IMR-90 (cell line): ENCODE measurements around the gene VSIR. TPM values are rescaled to one million over a fixed set of nuclear protein-coding genes. Genes with fewer than 3 reads are reported as not detected.

Source experiments
- ATAC-seq: fragments of 200-7000 bp; cut with Tn5 transposase; 2 replicates; pipeline ENCODE4 v1.9.1; 2020; ENCODE audit warnings: low read depth, mild to moderate bottlenecking, moderate library complexity
- BruUV-seq: library from RNA; stranded (reverse); fragments of 400-500 nt; replicated peaks from 2 replicates; lab custom pipeline; 2021; lab: Mats Ljungman, UMichigan
- CTCF ChIA-PET: fragments of 300-600 bp; formaldehyde crosslinking; extraction: SDS; loops from one replicate; lab custom pipeline; 2021; ENCODE audit warnings: antibody characterized with exemption; lab: Yijun Ruan, JAX
- POLR2A ChIA-PET: fragments of 300-600 bp; sonication (Branson Sonifier 250); formaldehyde crosslinking; loops from one replicate; lab custom pipeline; 2022; ENCODE audit warnings: antibody characterized with exemption; ENCODE audit not compliant: unreplicated experiment; lab: Charles Lee
- DNase-seq: peaks from one replicate; pipeline ENCODE4 v3.0.0; 2013
- H2AFZ ChIP-seq: replicated peaks from 2 replicates; pipeline ENCODE3; 2013; ENCODE audit warnings: low read length, mild to moderate bottlenecking; ENCODE audit not compliant: poor library complexity
- H2AK5ac ChIP-seq: 2 replicates; pipeline ENCODE4 v1.6.1; 2013; ENCODE audit warnings: low read depth, low read length, inconsistent platforms
- H2AK9ac ChIP-seq: replicated peaks from 2 replicates; pipeline ENCODE3; 2013; ENCODE audit warnings: mild to moderate bottlenecking, low read depth, low read length, moderate library complexity; ENCODE audit not compliant: poor library complexity
- H2BK120ac ChIP-seq: 2 replicates; pipeline ENCODE4 v1.6.1; 2013; ENCODE audit warnings: low read depth, low read length, inconsistent platforms
- H2BK15ac ChIP-seq: 3 replicates; pipeline ENCODE4 v1.6.1; 2013; ENCODE audit warnings: low read depth, low read length, inconsistent platforms
- H2BK20ac ChIP-seq: 2 replicates; pipeline ENCODE4 v1.6.1; 2013; ENCODE audit warnings: low read depth, mild to moderate bottlenecking, inconsistent platforms, low read length, moderate library complexity
- H2BK5ac ChIP-seq: 2 replicates; pipeline ENCODE4 v1.6.1; 2013; ENCODE audit warnings: mild to moderate bottlenecking, low read depth, low read length, inconsistent platforms; ENCODE audit not compliant: poor library complexity, severe bottlenecking
- H3K14ac ChIP-seq: replicated peaks from 2 replicates; pipeline ENCODE4 v1.6.1; 2013; ENCODE audit warnings: low read depth, low read length, inconsistent platforms
- H3K18ac ChIP-seq: 2 replicates; pipeline ENCODE4 v1.6.1; 2013; ENCODE audit warnings: low read depth, low read length, control low read depth
- H3K23ac ChIP-seq: 2 replicates; pipeline ENCODE4 v1.6.1; 2013; ENCODE audit warnings: low read depth, low read length, inconsistent platforms
- H3K27ac ChIP-seq: 2 replicates; pipeline ENCODE4 v1.5.1; 2013; ENCODE audit warnings: mild to moderate bottlenecking, control low read depth, low read length; ENCODE audit not compliant: insufficient read depth
- H3K27me3 ChIP-seq: 2 replicates; pipeline ENCODE4 v1.6.1; 2013; ENCODE audit warnings: low read length; ENCODE audit not compliant: control insufficient read depth, insufficient read depth
- H3K36me3 ChIP-seq: 2 replicates; pipeline ENCODE4 v1.6.1; 2013; ENCODE audit warnings: low read length, mixed read lengths; ENCODE audit not compliant: control insufficient read depth, insufficient read depth
- H3K4ac ChIP-seq: 2 replicates; pipeline ENCODE4 v1.6.1; 2013; ENCODE audit warnings: low read depth, low read length, inconsistent platforms
- H3K4me1 ChIP-seq: 2 replicates; pipeline ENCODE4 v1.6.1; 2013; ENCODE audit warnings: low read length, mixed read lengths; ENCODE audit not compliant: control insufficient read depth, insufficient read depth
- H3K4me2 ChIP-seq: 2 replicates; pipeline ENCODE4 v1.6.1; 2013; ENCODE audit warnings: low read depth, mild to moderate bottlenecking, control low read depth, low read length, moderate library complexity
- H3K4me3 ChIP-seq: 2 replicates; pipeline ENCODE4 v1.5.1; 2013; ENCODE audit warnings: low read depth, mild to moderate bottlenecking, control low read depth, low read length, moderate library complexity; ENCODE audit not compliant: insufficient read depth
- H3K56ac ChIP-seq: 2 replicates; pipeline ENCODE4 v1.6.1; 2013; ENCODE audit warnings: low read length, inconsistent platforms; ENCODE audit not compliant: insufficient read depth; ENCODE audit errors: extremely low read depth
- H3K79me1 ChIP-seq, 2 experiments: 2 replicates each; pipeline ENCODE4 v1.6.1; 2013; ENCODE audit warnings: low read length in 2 of 2, inconsistent platforms in 1 of 2, low read depth in 1 of 2
- H3K9ac ChIP-seq: 2 replicates; pipeline ENCODE4 v1.6.1; 2013; ENCODE audit warnings: low read depth, low read length, control low read depth
- H3K9me1 ChIP-seq: 2 replicates; pipeline ENCODE4 v1.6.1; 2013; ENCODE audit warnings: low read length, inconsistent platforms; ENCODE audit not compliant: insufficient read depth
- H3K9me3 ChIP-seq: 2 replicates; pipeline ENCODE4 v1.6.1; 2013; ENCODE audit warnings: low read length; ENCODE audit not compliant: control insufficient read depth, insufficient read depth
- H4K20me1 ChIP-seq: 2 replicates; pipeline ENCODE4 v1.6.1; 2013; ENCODE audit warnings: low read length, inconsistent platforms; ENCODE audit not compliant: insufficient read depth
- H4K5ac ChIP-seq: 2 replicates; pipeline ENCODE4 v1.6.1; 2013; ENCODE audit warnings: mild to moderate bottlenecking, low read depth, low read length, control low read depth
- H4K8ac ChIP-seq, 2 experiments: 2 replicates each; pipeline ENCODE4 v1.6.1; 2013; ENCODE audit warnings: low read depth in 2 of 2, low read length in 2 of 2, control low read depth in 1 of 2, inconsistent platforms in 1 of 2
- H4K91ac ChIP-seq: 2 replicates; pipeline ENCODE4 v1.6.1; 2013; ENCODE audit warnings: low read depth, low read length, inconsistent platforms; ENCODE audit not compliant: insufficient read depth
- CEBPB ChIP-seq: IDR thresholded peaks from 2 replicates; pipeline ENCODE4 v1.6.1; 2012; ENCODE audit warnings: low read depth, low read length, improper control_type of control experiment
- CHD1 ChIP-seq: IDR thresholded peaks from 2 replicates; pipeline ENCODE4 v1.6.1; 2012; ENCODE audit warnings: low read depth, low read length, improper control_type of control experiment
- ELK1 ChIP-seq: fragments of 150-350 bp; IDR thresholded peaks from 2 replicates; pipeline ENCODE4 v1.6.1; 2016; ENCODE audit warnings: low read depth, mild to moderate bottlenecking, low read length, moderate library complexity, borderline replicate concordance
- FOS ChIP-seq: fragments of 150-350 bp; IDR thresholded peaks from 2 replicates; pipeline ENCODE4 v1.6.1; 2016; ENCODE audit warnings: low read depth, low read length
- MXI1 ChIP-seq: IDR thresholded peaks from 2 replicates; pipeline ENCODE4 v1.6.1; 2012; ENCODE audit warnings: low read depth, mild to moderate bottlenecking, low read length, moderate library complexity, borderline replicate concordance
- NFE2L2 ChIP-seq: fragments of 150-350 bp; IDR thresholded peaks from 2 replicates; pipeline ENCODE4 v1.6.1; 2016; ENCODE audit warnings: low read depth, mild to moderate bottlenecking, low read length
- RAD21 ChIP-seq: IDR thresholded peaks from 2 replicates; pipeline ENCODE4 v1.6.1; 2012; ENCODE audit warnings: low read length, improper control_type of control experiment
- RCOR1 ChIP-seq: IDR thresholded peaks from 2 replicates; pipeline ENCODE4 v1.6.1; 2012; ENCODE audit warnings: mild to moderate bottlenecking, low read length, improper control_type of control experiment; ENCODE audit not compliant: insufficient replicate concordance
- RFX5 ChIP-seq: IDR thresholded peaks from 2 replicates; pipeline ENCODE4 v1.8.0; 2012; ENCODE audit warnings: low read depth, mild to moderate bottlenecking, low read length, moderate library complexity
- SMC3 ChIP-seq: fragments of 150-350 bp; IDR thresholded peaks from 2 replicates; pipeline ENCODE4 v1.6.1; 2016; ENCODE audit warnings: low read depth, mild to moderate bottlenecking, antibody characterized with exemption, low read length, moderate library complexity
- USF2 ChIP-seq: fragments of 150-350 bp; IDR thresholded peaks from 2 replicates; pipeline ENCODE4 v1.6.1; 2017; ENCODE audit warnings: mild to moderate bottlenecking, antibody characterized with exemption, low read length, low read depth
- WGBS, 2 experiments: methylation state at CpG; one replicate each; pipeline versions ENCODE4 v1.1.5 to v1.1.7; 2013; ENCODE audit warnings: missing lambda C conversion rate in 2 of 2; ENCODE audit not compliant: insufficient read length in 1 of 2; ENCODE audit errors: extremely low coverage in 2 of 2; 5-methylcytosine and 5-hydroxymethylcytosine counted together
- dilution Hi-C: fragments of 300-500 bp; cut with HindIII; formaldehyde crosslinking; loops from one replicate; pipeline ENCODE4 v1.14.3; 2018; ENCODE audit warnings: low sequenced_read_pairs; ENCODE audit not compliant: unreplicated experiment
- in situ Hi-C: fragments of 300-500 bp; cut with MboI; formaldehyde crosslinking; loops from 3 replicates; pipeline ENCODE4 v1.14.3; 2019; ENCODE audit warnings: low sequenced_read_pairs, inconsistent platforms, mixed read lengths
- intact Hi-C: fragments of 100-400 bp; cut with micrococcal nuclease; formaldehyde crosslinking; loops from 2 replicates; pipeline ENCODE4 v1.10.0; 2022
- polyA plus RNA-seq, 3 experiments: library from polyadenylated mRNA; depleted of rRNA; stranded (reverse); fragments of >200 nt; gene quantifications; 2 replicates each; pipeline ENCODE4 v1.2.3, GENCODE V29; 2012; ENCODE audit warnings: low replicate concordance in 1 of 3
- total RNA-seq: library from RNA; depleted of rRNA; stranded (reverse); fragments of >200 nt; gene quantifications from 2 replicates; pipeline ENCODE4 v1.2.3, GENCODE V29; 2012
- TF ChIP-seq, protein P1 (sequence below): conservative IDR thresholded peaks from 2 replicates; pipeline ENCODE4 v1.5.1; 2012; ENCODE audit warnings: mild to moderate bottlenecking, low read depth, low read length, improper control_type of control experiment

Gene VSIR
- total and polyA plus RNA-seq, 2 of the 4 experiments (the other 2 are of a cell fraction), result 5.0 to 23.8 TPM

DNA sequence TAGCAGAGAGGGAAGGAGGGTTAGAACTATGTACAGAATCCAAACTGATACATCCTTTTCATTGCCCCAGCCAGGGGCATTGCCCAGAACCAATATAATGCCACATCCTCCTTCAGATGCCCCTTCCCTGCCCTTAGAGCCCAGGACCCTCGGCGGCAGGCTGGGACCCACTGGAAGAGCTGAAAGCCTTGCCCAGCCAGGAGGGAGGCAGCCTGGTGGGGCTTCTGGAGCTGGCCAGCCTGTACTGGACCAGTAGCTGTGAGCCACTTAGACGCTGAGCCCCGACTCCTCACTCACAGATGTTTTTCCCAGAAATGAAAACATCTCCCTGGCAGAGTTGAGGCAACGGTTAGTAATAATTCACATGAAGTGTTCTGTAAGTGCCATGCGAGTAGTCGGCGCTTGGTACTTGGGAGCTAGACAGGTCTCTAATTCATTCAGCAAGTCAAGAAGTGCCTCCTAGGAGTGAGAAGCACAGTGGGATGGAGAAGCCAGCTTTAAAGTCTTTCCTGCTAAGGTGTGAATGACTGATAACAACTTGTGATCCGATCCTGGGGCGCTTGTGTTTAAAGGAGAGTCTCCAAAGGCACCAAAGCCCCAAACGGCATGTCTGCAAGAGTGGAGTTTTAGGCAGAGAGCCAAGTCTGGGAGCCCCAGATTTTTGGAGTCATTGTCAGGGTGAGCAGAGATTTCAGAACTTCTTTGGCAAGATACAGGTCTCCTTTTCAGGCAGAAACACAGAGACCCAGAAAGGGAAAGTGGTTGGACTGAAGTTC is 9.8 kb downstream of the VSIR start:
- Histone ChIP-seq H3K56ac (no peak overlapping the region), H2AK9ac (peak overlapping the region; percentile 69), H3K79me1 (peaks cover 0 to 3% of the 10 kb centered on the region in 2 experiments; a peak in 2 of 4 replicates), H3K27me3 (no peaks in the 10 kb centered on the region), H2BK20ac (peak overlapping the region; percentile 94; the same call in 1 of the 2 replicates), H4K91ac (peak overlapping the region; percentile 66; the same call in 1 of the 2 replicates), H2BK120ac (peak overlapping the region; percentile 73), H3K4me3 (no peak overlapping the region), H3K18ac (peak overlapping the region; percentile 24; the same call in 1 of the 2 replicates), H2BK15ac (peak overlapping the region; percentile 64; the same call in 2 of the 3 replicates), H2AK5ac (peak overlapping the region; percentile 29; the same call in 1 of the 2 replicates), H2BK5ac (no peak overlapping the region), H4K5ac (peak overlapping the region; percentile 53), H3K9me1 (peaks cover 23% of the 10 kb centered on the region), H3K36me3 (peaks cover 8% of the 10 kb centered on the region; the same call in 1 of the 2 replicates), H4K20me1 (no peaks in the 10 kb centered on the region), H4K8ac (no peak overlapping the region), H3K23ac (peak overlapping the region; percentile 28; the same call in 1 of the 2 replicates), H3K27ac (peak overlapping the region; percentile 28; the same call in 1 of the 2 replicates), H3K4me1 (peaks cover 43% of the 10 kb centered on the region), H3K14ac (peak overlapping the region; percentile 22; the same call in 1 of the 2 replicates), H3K9ac (no peak overlapping the region), H3K9me3 (no peaks in the 10 kb centered on the region), H3K4ac (peak overlapping the region; percentile 70), H2AFZ (no peak overlapping the region), H3K4me2 (no peak overlapping the region)
- ChIA-PET CTCF (interaction anchor here (0.6 to 0.9 kb wide), 2 partner anchors 44 to 67 kb away, joined by 4 read pairs; no protein-coding TSS in a partner anchor), POLR2A (no interaction called here)
- dilution Hi-C loops (no loop called here), in situ Hi-C loops (no loop called here), intact Hi-C loops (no loop called here)
- no peak for TF ChIP-seq USF2
- TF ChIP-seq RCOR1, result no peak
- TF ChIP-seq, protein P1, sequence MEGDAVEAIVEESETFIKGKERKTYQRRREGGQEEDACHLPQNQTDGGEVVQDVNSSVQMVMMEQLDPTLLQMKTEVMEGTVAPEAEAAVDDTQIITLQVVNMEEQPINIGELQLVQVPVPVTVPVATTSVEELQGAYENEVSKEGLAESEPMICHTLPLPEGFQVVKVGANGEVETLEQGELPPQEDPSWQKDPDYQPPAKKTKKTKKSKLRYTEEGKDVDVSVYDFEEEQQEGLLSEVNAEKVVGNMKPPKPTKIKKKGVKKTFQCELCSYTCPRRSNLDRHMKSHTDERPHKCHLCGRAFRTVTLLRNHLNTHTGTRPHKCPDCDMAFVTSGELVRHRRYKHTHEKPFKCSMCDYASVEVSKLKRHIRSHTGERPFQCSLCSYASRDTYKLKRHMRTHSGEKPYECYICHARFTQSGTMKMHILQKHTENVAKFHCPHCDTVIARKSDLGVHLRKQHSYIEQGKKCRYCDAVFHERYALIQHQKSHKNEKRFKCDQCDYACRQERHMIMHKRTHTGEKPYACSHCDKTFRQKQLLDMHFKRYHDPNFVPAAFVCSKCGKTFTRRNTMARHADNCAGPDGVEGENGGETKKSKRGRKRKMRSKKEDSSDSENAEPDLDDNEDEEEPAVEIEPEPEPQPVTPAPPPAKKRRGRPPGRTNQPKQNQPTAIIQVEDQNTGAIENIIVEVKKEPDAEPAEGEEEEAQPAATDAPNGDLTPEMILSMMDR, result no peak
- TF ChIP-seq MXI1, result no peak
- TF ChIP-seq FOS, result no peak
- no peak for TF ChIP-seq CHD1
- no peak for TF ChIP-seq NFE2L2
- TF ChIP-seq ELK1, result no peak
- TF ChIP-seq CEBPB, result no peak
- TF ChIP-seq RAD21, result no peak
- no peak for TF ChIP-seq SMC3
- no peak for TF ChIP-seq RFX5
- WGBS, 2 experiments, result 34% methylated on average over 8 of the region's 11 CpGs; no CpG with 5 or more reads in 1 of the 2 experiments
- DNase-seq (peak; percentile 52), ATAC-seq (no peak)
- no TSS peak for BruUV-seq
